Measurements from ENCODE around the gene MYO9A.

DNA sequence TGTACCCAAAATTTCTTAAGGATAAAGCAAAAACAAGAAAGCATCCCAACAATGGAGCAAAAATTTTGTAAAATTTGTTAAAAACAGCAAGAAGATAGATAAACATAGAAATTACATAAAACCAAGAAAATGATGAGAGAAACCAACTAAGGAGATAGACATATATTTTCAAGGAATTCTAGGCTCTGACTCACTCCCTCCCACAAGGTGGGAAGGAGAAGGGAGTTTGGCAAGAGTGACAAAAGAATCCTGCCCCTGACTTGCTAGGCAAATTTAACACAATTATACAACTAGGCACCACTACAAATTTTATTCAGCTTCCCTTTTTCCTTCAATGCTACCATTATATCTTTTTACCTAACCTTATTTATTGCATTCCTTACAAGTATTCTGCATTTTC, 70.9 kb downstream of the MYO9A start:
- TF ChIP-seq POLR2A (IDR thresholded peaks at IDR 0.05; ENCODE audit: low read length) (no peak), GATA1 (IDR thresholded peaks at IDR 0.05; ENCODE audit: low read depth, low read length) (no peak)
